Nephron (organoid): ENCODE measurements around the gene OSBPL9.
A peak's percentile ranks its signal among the peaks of the same experiment; 100 is the strongest.

Experiments used
- H3K27ac Mint-ChIP-seq, 3 experiments: 2 replicates each; pipeline ENCODE4 v1.8.0; 2020; ENCODE audit warnings: mixed read lengths in 3 of 3, mild to moderate bottlenecking in 2 of 3, moderate library complexity in 1 of 3
- H3K27me3 Mint-ChIP-seq: 2 replicates; pipeline ENCODE4 v1.8.0; 2021; ENCODE audit warnings: low read depth, mild to moderate bottlenecking, moderate library complexity, mixed read lengths
- H3K36me3 Mint-ChIP-seq: 2 replicates; pipeline ENCODE4 v1.8.0; 2020; ENCODE audit warnings: low read depth, mixed read lengths
- H3K4me1 Mint-ChIP-seq: 2 replicates; pipeline ENCODE4 v1.8.0; 2020; ENCODE audit warnings: mixed read lengths
- H3K4me3 Mint-ChIP-seq, 3 experiments: 2 replicates each; pipeline ENCODE4 v1.8.0; 2020; ENCODE audit warnings: mild to moderate bottlenecking in 3 of 3, mixed read lengths in 3 of 3, moderate library complexity in 2 of 3
- H3K9me3 Mint-ChIP-seq: 2 replicates; pipeline ENCODE4 v1.8.0; 2020; ENCODE audit warnings: mixed read lengths
- CTCF ChIP-seq, 3 experiments: fragments of 200-600 bp; sonication (generic); IDR thresholded peaks; one replicate each; pipeline ENCODE4 v1.5.0; 2021; ENCODE audit warnings: antibody characterized with exemption in 3 of 3; ENCODE audit not compliant: unreplicated experiment in 3 of 3

Gene OSBPL9

GRCh38 chr1:51656374-51656773 is 39.5 kb downstream of the OSBPL9 start:
- peak overlapping the region in 1 of 3 experiments; percentile 7 for H3K27ac Mint-ChIP-seq

GRCh38 chr1:51660580-51660979 is 43.7 kb downstream of the OSBPL9 start:
- Mint-ChIP-seq H3K27ac (peak overlapping the region; percentile 84 to 87 (median 87)), H3K9me3 (no peaks in the 10 kb centered on the region), H3K4me1 (peaks cover 33% of the 10 kb centered on the region), H3K36me3 (peaks cover 10% of the 10 kb centered on the region), H3K4me3 (peak overlapping the region in 1 of 3 experiments; percentile 26), H3K27me3 (no peaks in the 10 kb centered on the region)
- no peak for TF ChIP-seq CTCF (IDR thresholded peaks at IDR 0.05; ENCODE audit: unreplicated experiment in 3 of 3)

More at GRCh38 chr1:51656374-51656773, 39.5 kb downstream of the OSBPL9 start:
- Mint-ChIP-seq H3K4me1 (peaks cover 39% of the 10 kb centered on the region), H3K4me3 (no peak overlapping the region), H3K9me3 (no peaks in the 10 kb centered on the region), H3K27me3 (no peaks in the 10 kb centered on the region), H3K36me3 (peaks cover 17% of the 10 kb centered on the region)
- no peak for TF ChIP-seq CTCF (IDR thresholded peaks at IDR 0.05; ENCODE audit: unreplicated experiment in 3 of 3)

GRCh38 chr1:51661081-51661518 is 44.2 kb downstream of the OSBPL9 start:
- Mint-ChIP-seq H3K4me1 (peaks cover 33% of the 10 kb centered on the region), H3K4me3 (peak overlapping the region; percentile 0 to 26 (median 26)), H3K27ac (peak overlapping the region; percentile 84 to 87 (median 87)), H3K36me3 (peaks cover 8% of the 10 kb centered on the region), H3K9me3 (no peaks in the 10 kb centered on the region), H3K27me3 (no peaks in the 10 kb centered on the region)
- TF ChIP-seq CTCF (IDR thresholded peaks at IDR 0.05; ENCODE audit: unreplicated experiment in 3 of 3): no peak

- Mint-ChIP-seq H3K4me1 (peaks cover 37% of the 10 kb centered on the region), H3K36me3 (no peaks in the 10 kb centered on the region), H3K9me3 (no peaks in the 10 kb centered on the region), H3K4me3 (no peak overlapping the region), H3K27ac (no peak overlapping the region), H3K27me3 (no peaks in the 10 kb centered on the region)
- TF ChIP-seq CTCF (IDR thresholded peaks at IDR 0.05; ENCODE audit: unreplicated experiment in 3 of 3): no peak
These were observed 46.2 kb downstream of the OSBPL9 start for GRCh38 chr1:51663105-51663504.

- H3K27ac Mint-ChIP-seq: no peak overlapping the region
- no peak overlapping the region for H3K4me3 Mint-ChIP-seq
- H3K27me3 Mint-ChIP-seq: no peaks in the 10 kb centered on the region
- no peak for TF ChIP-seq CTCF (IDR thresholded peaks at IDR 0.05; ENCODE audit: unreplicated experiment in 3 of 3)
- peaks cover 40% of the 10 kb centered on the region for H3K4me1 Mint-ChIP-seq
- no peaks in the 10 kb centered on the region for H3K36me3 Mint-ChIP-seq
- H3K9me3 Mint-ChIP-seq: no peaks in the 10 kb centered on the region
These were observed 46.8 kb downstream of the OSBPL9 start for GRCh38 chr1:51663721-51664120.

- Mint-ChIP-seq H3K27ac (no peak overlapping the region), H3K9me3 (no peaks in the 10 kb centered on the region), H3K36me3 (no peaks in the 10 kb centered on the region), H3K4me1 (peaks cover 40% of the 10 kb centered on the region), H3K4me3 (no peak overlapping the region), H3K27me3 (no peaks in the 10 kb centered on the region)
- no peak for TF ChIP-seq CTCF (IDR thresholded peaks at IDR 0.05; ENCODE audit: unreplicated experiment in 3 of 3)
These were observed 47.7 kb downstream of the OSBPL9 start for GRCh38 chr1:51664421-51665240.
